AG10803 (cell line): ENCODE measurements around the gene CTH.
"Not testable (repeated sequence)": the region's sequence is repeated elsewhere in the genome, so short reads cannot be mapped to it uniquely, and the experiment has no call there.

Source experiments
- DNase-seq: peaks from one replicate; pipeline ENCODE4 v3.0.0; 2010; ENCODE audit warnings: low read depth
- H3K4me3 ChIP-seq: 2 replicates; pipeline ENCODE4 v1.5.1; 2011; ENCODE audit warnings: mild to moderate bottlenecking, low read length, control low read depth
- TF ChIP-seq, protein P1 (sequence below): conservative IDR thresholded peaks from 2 replicates; pipeline ENCODE4 v1.5.1; 2011; ENCODE audit warnings: mild to moderate bottlenecking, low read length, control low read depth, inconsistent platforms

The CTH gene

DNA sequence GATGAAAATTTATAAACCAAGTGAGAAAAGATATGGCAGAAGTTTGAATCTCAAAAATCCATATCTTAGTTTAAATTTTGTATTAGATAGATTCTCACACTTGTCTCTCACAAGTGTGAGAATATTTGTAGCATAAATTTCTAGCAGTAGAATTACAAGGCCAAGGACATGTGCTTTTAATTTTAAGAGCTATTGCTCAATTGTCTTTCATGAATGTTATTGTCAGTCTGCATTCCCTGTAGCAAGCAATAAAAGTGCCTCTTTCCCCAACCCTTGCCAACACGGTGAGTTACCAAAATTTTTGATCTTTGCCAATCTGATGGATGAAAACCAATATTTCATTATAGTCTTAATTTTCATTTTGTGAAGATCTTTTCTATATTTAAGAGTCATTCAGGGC lies 64.0 kb downstream of the CTH start:
- no peak overlapping the region for H3K4me3 ChIP-seq
- TF ChIP-seq, protein P1, sequence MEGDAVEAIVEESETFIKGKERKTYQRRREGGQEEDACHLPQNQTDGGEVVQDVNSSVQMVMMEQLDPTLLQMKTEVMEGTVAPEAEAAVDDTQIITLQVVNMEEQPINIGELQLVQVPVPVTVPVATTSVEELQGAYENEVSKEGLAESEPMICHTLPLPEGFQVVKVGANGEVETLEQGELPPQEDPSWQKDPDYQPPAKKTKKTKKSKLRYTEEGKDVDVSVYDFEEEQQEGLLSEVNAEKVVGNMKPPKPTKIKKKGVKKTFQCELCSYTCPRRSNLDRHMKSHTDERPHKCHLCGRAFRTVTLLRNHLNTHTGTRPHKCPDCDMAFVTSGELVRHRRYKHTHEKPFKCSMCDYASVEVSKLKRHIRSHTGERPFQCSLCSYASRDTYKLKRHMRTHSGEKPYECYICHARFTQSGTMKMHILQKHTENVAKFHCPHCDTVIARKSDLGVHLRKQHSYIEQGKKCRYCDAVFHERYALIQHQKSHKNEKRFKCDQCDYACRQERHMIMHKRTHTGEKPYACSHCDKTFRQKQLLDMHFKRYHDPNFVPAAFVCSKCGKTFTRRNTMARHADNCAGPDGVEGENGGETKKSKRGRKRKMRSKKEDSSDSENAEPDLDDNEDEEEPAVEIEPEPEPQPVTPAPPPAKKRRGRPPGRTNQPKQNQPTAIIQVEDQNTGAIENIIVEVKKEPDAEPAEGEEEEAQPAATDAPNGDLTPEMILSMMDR = no peak
- peak; percentile 73 for DNase-seq

DNA sequence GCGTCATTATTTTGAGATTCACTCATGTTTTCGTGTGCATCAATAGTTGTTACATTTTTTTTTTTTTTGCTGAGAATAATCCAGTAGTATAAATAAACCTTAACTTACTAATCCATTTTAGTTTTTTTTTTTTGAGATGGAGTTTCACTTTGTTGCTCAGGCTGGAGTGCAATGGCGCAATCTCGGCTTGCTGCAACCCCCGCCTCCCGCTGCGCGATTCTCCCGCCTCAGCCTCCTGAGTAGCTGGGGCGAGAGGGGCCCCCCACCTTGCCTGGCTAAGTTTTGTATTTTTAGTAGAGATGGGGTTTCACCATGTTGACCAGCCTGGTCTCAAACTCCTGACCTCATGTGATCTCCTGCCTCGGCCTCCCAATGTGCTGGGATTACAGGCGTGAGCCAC lies 66.0 kb downstream of the CTH start:
- no peak overlapping the region for H3K4me3 ChIP-seq
- DNase-seq = no peak
- TF ChIP-seq, protein P1 = no peak

DNA sequence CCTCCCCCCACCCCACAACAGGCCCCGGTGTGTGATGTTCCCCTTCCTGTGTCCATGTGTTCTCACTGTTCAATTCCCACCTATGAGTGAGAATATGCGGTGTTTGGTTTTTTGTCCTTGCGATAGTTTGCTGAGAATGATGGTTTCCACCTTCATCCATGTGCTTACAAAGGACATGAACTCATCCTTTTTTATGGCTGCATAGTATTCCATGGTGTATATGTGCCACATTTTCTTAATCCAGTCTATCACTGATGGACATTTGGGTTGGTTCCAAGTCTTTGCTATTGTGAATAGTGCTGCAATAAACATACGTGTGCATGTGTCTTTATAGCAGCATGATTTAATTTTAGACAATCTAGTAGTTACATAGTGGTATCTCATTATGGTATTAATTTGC lies 66.8 kb downstream of the CTH start:
- H3K4me3 ChIP-seq, DNase-seq: not testable (repeated sequence)

DNA sequence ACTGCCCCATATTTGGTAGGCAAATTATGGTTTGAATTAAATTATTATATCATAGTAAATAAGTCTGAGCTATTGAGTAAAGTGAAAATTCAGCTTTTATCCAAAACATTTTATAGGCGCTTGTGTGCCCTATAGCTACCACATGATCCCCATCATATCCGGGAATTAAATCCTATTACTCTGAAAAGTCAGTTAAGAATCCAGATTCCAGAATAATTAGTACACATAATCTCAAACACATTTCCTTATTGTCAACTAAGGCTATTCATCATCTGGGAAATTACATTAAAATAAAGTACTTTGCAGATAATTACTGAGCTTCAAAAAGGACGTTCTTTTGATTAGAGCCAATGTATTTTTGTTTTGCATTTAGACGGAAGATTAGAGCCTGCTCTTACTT lies 72.3 kb downstream of the CTH start:
- DNase-seq = no peak
- no peak overlapping the region for H3K4me3 ChIP-seq
- TF ChIP-seq, protein P1 = no peak

DNA sequence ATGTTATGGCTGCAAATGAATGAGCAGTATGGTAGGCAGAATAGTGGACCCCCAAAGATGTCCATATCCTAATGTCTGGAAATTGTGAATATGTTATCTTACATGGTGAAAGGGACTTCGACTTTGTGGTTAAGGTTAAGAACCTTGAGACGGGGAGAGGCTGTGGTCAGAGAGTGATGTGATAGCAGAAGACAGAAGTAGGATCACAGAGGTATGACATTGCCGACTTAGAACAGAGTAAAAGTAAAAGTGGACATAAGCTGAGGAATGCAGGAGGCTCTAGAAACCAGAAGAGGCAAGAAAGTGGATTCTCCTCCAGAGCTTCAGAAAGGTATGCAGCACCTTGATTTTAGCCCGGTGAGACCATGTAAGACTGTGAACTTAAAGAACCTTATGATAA lies 74.6 kb downstream of the CTH start:
- TF ChIP-seq, protein P1 = no peak
- H3K4me3 ChIP-seq = no peak overlapping the region
- no peak for DNase-seq

DNA sequence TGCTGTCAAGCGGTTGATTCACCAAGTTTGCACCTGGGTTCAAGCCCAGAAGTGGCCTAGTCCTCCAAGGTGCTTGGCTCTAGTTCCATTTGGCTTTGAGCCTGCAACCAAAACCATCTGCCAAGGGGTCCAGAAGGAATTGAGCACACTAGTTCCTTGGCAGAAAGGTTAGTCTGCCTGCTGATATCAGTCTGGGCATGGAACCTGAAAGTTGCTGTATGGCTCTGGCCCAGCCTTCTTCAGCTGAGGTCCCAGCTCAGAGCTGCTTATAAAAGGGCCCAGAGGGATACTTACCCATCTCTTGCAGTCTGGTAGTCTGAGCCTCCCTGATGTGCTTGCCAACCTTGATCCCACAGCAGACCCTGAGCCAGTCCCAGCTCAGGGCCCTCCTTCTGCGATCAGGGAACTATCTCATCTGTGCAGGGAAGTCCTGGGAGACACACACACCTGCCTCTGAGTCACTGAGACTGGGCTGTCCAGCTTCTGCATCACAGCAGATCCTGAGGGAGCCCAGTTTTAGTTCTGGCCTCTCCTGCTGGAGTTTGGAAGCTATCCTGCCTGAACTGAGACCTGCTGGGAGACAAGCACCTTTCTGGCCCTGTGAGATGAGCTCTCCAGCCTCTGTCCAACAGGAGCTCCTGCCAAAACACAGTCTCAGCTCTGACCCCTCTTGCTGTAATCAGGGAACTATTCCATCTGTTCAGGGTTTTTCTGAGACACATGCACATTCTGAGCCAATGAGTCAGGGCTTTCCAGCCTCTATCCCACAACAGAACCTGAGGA lies 75.8 kb downstream of the CTH start:
- no peak overlapping the region for H3K4me3 ChIP-seq
- TF ChIP-seq, protein P1 = peak; percentile 17; the same call in 1 of the 2 replicates
- DNase-seq = peak; percentile 91

DNA sequence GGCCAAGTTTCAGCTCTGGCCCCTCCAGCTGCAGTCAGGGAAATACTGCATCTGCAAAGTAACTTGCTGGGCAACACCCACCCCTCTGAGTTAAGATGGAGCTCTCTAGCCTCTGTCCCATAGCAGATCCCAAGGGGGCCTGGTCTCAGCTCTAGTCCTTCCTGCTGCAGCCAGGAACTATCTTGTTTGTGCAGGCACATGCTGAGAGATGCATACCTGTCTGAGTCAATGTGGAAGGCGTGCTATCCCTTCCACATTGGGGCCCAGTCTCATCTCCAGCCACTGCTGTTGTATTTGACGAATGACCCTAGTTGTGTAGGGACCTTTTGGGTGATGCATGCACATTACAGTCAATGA lies 76.4 kb downstream of the CTH start:
- TF ChIP-seq, protein P1 = no peak
- no peak for DNase-seq

More for the DNA sequence above, 76.4 kb downstream of the CTH start:
- H3K4me3 ChIP-seq = no peak overlapping the region
